ENCODE measurements around the gene STXBP1.

The STXBP1 gene

DNA sequence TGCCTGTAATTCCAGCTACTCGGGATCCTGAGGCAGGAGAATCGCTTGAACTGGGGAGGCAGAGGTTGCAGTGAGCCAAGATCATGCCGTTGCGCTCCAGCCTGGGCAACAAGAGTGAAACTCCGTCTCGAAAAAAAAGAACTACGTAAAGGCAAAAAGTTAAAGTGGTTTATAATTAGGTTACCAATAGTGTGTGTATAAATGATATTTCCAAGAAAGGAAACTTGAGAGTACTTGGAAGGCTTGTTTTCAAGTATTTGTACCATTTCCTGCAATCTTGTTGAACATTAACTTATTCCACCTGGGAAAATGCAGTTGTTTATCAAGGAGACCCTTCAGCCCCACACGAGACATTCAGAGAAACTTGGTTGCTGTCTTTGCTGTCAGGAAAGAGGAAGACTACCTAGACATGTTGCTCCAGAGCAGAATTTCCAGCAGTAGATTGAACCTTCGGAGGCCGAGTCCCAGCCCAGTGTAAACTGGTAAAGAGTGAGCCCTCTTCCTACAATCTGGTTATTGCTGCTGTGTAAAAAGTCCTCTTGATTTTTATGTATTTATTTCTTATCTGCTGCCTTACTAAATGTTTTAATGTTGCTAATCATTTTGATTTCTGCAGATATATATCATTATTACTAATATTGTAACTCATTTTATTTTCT lies 30.1 kb downstream of the STXBP1 start:
- in situ Hi-C loops (cut with MboI; ENCODE audit: low pct_unique_long_range_greater_than_20kb, low sequenced_read_pairs): no loop called here

DNA sequence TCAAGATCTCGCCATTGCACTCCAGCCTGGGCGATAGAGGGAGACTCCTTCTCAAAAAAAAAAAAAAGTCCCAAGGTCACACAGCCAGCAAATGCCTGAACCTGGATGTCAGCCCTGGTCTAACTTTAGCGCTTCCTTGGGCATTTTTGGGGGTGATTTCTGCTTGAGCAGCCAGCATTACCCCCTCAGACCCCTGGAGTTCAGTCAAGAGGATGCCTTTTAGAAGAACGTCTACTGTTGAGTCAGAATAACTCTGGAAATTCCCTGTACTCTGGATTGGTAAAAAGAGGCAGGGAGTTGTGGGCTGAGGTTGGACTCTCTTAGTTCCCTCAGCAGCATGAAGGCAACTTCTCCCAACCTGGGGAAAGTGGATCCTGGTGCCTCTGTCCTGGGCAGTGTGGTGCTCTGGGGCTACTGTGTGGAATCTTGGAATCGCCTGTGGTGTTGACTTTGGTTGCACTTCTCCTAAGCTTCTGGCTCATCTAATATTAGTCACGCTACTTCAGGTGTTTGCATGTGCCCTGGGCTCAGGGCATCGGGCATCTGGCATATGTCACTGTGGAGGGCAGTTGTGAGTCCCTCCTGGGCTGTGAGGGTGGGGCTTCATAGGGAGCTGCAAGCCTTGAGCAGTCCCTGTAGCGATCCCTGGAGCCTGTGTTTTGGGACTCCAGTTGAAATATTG lies 32.2 kb downstream of the STXBP1 start:
- in situ Hi-C loops (cut with MboI; ENCODE audit: low pct_unique_long_range_greater_than_20kb, low sequenced_read_pairs): no loop called here
- no peak for DNase-seq

More for the DNA sequence above, 30.1 kb downstream of the STXBP1 start:
- DNase-seq: no peak

DNA sequence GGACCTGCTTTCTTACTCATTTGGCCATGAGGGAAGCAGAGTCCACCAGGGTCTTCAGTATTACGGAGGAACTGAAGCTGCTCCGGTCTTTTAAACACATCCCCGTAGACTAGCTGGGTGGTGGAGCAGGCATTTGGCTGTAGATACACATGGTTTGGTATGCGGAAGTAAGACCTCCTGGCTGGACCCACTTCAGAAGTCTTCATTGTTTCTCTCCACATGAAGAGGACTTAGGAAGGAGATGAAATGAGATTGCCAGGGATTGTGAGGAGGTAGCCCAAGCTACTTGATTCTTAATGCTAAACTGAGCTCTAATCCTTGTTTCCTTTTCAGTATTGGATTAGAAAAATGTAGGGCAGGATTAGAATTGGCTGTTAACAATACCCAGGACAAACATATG lies 32.9 kb downstream of the STXBP1 start:
- in situ Hi-C loops (cut with MboI; ENCODE audit: low pct_unique_long_range_greater_than_20kb, low sequenced_read_pairs): no loop called here
- no peak for DNase-seq

DNA sequence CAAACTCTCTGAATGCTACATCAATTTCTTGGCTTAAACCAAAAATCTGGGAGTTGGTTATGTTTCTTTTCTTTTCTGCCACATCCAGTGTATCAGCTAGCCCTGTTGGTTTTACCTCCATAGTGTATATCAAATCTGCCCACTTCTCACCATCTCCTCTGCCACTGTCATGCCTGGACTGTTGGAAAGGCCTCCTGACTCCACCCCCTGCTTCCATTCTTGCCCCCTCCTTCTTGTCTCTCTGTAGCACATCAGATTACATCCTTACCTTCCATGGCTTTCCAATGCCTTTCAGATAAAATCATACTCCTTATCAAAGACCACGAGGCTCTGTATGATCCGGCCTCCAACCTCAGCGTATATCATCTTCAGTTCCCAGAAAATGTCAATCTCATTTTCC lies 35.4 kb downstream of the STXBP1 start:
- no peak for DNase-seq
- in situ Hi-C loops (cut with MboI; ENCODE audit: low pct_unique_long_range_greater_than_20kb, low sequenced_read_pairs): no loop called here

DNA sequence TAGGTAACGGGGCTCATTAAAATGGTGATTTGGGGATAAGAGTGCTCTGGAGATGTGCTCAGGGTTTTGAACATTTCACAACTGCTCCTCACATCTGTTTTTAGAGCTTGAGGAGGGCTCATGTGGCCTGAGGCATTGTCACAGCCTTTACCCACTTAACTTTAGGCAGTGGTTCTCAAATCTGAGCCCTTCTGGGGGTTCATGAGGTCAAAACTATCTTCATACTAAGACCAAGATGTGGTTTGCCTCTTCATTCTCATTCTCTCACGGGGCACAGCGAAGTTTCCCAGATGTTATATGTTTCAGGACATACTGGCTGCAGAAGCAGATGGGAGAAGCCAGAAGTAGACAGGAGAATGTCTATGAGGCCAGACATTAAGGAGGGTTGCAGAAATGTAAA lies 38.4 kb downstream of the STXBP1 start:
- no peak for DNase-seq
- in situ Hi-C loops (cut with MboI; ENCODE audit: low pct_unique_long_range_greater_than_20kb, low sequenced_read_pairs): no loop called here

DNA sequence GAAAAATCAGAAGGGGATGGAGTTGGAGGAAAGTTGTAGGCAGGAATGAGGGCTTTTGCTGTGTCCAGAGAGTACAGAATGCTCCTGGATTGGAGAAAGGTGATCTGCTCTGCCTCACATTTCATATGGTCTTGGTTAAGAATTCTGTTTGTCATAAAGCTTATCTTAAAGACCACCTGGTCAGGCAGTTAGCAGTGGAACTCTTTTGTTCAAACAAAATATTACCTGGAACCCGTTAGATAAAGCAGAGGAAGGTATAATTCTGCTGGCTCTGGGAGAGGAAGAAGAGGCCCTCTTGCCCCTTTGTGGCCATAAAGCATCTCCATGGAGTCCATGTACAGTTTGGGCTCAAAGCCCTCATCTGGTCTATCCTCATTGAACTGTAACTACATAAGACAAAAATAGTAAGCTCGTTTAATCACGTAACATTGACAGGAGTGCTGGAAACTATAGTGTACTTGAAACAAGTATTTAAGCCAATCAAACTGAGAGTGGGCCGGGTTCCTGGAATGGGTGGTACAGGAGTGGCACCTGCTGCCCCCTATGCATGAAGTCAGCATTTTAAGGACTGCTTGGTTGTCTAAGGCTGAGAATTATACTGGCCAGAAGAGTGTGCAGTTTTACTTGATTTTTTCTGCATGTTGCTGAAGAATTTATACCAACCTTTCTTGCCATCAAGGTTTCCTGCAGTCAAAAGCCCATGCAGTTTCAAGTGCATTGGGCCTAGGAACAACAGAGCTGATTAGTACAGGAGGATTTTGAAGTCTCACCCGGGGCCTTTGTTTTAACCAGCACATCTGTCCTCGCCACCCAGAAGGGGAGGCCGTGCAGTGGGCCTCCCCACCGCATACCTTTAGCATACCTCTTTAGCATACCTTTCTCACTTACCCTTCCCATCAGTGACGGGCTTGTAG lies 39.9 kb downstream of the STXBP1 start:
- no peak for DNase-seq
- in situ Hi-C loops (cut with MboI; ENCODE audit: low pct_unique_long_range_greater_than_20kb, low sequenced_read_pairs): no loop called here

DNA sequence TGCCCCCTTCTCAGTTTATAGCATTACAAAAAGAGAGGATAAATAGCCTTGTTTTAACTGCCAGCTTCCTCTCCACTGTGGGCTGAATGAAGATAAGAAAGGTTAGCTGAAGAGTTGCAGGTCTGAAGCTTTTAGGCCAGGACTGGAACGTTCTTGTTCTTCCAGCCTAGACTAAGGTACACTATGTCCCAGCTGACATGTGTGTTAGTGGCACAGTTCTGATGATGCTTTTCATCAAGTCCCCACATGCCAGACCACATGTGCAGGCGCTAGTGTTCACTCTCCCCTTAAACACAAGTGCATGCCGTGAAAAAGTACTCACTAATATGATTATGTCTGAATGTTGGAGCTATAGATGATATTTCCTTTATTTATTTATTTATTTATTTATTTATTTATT lies 40.7 kb downstream of the STXBP1 start:
- in situ Hi-C loops (cut with MboI; ENCODE audit: low pct_unique_long_range_greater_than_20kb, low sequenced_read_pairs): no loop called here
- DNase-seq: no peak

DNA sequence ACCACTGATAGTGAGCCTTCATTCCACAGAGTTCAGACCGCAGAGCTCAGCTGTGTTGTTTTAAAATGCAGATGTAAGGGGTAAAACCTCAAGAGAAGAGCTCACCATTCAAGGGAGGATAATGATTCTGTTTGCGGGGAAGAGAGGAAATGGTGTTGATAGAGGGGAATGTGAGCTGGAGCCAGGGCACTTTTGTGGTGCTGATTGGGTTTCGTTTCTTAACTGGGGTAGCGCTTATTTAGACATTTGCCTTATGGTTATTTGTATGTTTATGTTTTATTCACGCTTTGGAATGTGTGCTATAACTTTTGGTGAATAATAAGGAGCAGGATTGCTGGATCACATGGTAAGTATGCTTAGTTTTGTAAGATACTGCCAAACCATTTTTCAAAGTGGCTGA lies 42.5 kb downstream of the STXBP1 start:
- DNase-seq: no peak
- in situ Hi-C loops (cut with MboI; ENCODE audit: low pct_unique_long_range_greater_than_20kb, low sequenced_read_pairs): no loop called here

DNA sequence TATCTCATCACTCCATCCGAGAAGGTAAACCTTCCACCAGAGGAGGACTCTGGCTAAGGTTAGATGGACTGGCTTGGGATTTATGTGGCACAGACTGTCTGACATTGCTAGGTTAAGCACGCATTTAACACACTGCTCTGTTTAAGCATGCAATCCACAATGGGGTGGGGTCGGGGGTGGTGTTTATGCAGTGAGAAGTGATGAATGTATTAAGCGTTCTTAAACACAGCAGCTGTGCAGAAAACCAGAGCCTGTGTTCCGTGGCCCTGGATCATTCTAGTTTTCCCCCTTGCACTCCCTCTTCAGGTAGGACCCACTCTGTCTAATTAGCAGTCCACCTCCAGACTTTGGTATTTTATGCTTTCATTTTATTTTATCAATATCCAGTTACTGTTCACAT lies 46.4 kb downstream of the STXBP1 start:
- in situ Hi-C loops (cut with MboI; ENCODE audit: low pct_unique_long_range_greater_than_20kb, low sequenced_read_pairs): no loop called here
- DNase-seq: no peak

DNA sequence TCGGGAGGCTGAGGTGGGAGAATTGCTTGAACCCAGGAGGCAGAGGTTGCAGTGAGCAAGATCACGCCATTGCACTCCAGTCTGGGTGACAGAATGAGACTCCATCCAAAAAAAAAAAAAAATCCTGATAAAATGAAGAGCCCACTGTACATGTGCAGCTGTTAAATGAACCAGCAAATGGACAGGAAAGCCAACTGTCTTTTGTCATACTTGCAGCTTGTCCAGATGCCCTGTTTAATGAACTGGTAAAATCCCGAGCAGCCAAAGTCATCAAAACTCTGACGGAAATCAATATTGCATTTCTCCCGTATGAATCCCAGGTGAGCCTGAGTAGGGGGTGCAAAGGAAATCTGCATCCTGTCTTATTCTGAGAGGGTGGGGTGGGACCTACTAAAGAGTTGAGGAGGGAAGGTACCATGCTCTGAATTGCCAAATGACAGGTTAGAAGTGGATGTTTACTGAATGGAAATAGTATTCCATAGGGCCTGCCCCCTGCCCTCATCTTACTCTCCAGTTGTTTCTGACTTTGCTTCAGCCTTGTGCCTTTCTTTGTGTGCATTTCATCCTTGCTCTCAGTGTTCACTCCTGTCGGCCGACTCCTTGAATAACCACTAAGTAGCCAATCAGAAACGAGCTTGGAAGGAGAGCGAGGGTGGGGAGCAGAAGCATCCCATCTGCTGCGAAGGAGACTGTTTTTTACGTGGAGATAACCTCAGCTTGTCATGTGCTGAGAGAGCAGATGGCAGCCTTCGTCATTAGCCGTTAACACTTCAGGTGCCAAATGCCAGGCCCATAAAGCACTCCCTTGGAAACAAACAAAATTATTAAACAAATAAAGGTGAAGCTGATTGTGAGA lies 49.0 kb downstream of the STXBP1 start:
- no peak for DNase-seq
- in situ Hi-C loops (cut with MboI; ENCODE audit: low pct_unique_long_range_greater_than_20kb, low sequenced_read_pairs): no loop called here

DNA sequence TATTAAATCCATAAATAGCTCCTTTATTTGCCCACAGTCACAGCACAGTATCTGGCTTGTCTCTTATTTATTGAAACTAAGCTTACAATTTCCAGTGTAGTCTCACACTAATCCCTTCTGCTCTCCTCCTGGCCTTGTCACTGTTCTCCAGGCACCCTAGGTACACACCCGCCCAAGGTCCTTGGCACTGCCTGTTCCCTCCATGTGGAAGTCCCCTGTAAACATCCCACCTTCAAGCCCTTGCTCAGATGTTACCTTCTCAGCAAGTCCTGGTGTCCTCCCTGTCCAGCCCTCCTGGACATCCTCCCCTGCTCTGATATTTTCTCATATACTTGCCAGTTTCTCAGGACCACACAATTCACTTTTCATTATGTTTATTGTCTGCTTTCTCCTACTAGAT lies 50.5 kb downstream of the STXBP1 start:
- in situ Hi-C loops (cut with MboI; ENCODE audit: low pct_unique_long_range_greater_than_20kb, low sequenced_read_pairs): no loop called here
- DNase-seq: no peak

DNA sequence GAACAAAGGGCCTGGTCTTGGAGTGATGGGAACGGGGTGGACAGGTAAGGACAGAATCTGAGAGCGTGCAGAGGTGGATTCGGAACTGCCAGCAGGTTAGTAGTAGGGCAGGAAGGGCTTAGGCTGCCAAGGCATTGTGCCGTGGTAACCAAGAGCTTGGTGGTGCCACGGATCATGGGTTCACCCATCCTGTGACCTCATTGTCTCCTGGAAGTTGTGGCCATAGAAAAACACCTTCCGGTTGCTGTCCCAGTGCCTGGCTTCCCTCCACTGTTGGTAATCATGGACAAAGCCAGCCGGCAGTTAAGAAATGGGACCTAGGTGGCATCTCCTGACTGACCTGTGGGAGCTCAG lies 52.2 kb downstream of the STXBP1 start:
- DNase-seq: no peak
- in situ Hi-C loops (cut with MboI; ENCODE audit: low pct_unique_long_range_greater_than_20kb, low sequenced_read_pairs): no loop called here

DNA sequence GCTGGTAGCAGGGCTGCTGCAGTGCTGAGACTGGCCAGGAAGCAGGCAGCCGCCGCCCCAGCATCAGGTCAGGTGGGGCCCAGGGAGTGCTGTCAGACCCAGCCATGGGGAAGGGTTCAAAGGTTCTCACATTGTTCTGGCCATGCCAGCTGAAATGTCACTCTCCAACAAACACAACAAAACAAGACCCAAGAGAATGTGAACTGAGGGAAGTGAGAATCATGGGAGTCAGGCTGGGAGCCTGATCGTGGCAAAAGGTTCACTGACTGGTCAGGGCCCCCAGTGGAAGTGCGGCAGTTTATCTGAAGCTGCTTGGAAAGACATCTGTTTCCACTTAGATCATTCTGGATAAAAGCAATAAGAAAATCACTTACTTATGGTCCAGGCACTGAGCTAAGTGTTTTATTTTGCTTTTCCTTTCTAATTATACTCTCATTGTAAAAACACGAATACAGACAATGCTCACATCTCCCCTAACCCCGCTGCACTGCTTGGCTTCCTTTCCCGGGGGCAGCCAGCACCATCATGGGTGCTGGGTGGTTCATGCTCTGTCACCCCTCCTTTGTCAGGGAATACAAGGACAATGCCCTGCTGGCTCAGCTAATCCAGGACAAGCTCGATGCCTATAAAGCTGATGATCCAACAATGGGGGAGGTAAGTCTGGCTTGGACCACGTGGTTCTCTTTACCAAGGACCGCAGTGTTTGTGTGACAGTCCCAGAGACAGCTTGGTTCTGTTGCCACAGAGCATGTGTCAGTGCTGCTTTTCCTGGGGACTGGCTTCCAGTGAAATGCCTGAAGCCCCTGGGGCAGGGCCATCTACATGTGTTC lies 52.8 kb downstream of the STXBP1 start:
- in situ Hi-C loops (cut with MboI; ENCODE audit: low pct_unique_long_range_greater_than_20kb, low sequenced_read_pairs): no loop called here
- DNase-seq: no peak

DNA sequence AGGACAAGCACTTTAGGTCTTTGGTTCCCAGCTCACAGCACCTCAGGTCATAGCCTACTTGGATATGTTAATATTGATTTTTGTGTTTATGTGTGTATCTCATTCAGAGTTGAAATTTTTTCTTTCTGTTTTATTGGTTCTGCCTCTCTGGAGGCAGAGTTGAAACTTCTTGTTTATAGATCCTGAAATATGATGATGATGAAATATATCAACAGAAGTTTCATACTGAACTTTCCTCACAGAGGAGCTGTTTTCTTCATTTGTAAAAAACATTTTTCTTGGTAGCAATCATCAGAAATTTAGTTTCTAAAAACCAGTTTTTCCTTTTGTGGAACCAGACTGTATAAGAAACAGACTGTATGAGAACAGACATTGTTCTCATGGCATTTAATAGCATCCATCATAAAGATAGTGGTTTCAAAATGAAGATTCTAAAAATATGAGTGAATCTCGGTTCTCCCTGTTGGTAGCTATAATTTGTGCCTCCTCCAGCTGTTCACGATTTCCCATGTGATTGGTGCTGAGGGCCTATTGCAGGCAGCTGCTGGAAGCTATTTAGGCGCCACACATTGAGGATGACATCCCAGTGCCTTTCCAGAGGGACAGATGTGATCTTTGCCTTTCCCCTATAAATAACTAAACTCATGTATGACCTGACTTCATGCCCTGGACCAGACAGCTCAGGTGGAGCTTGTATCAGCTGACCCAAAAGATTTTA lies 55.2 kb downstream of the STXBP1 start:
- DNase-seq: no peak
- in situ Hi-C loops (cut with MboI; ENCODE audit: low pct_unique_long_range_greater_than_20kb, low sequenced_read_pairs): no loop called here

DNA sequence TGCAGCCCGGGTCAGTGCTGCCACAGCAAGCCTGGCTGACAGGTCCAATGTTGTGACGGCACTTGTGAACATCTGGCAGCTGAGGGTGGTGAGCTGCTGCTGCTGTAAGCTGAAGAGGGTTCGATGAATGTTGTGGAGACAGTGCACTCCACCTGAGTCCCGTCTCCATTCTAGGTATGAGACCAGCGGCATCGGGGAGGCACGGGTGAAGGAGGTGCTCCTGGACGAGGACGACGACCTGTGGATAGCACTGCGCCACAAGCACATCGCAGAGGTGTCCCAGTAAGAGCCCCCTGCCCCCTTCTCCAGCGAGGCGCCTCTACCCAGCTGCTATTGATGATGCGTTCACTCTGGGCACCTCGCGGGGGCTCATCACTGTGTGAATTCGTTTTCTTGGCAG lies 55.8 kb downstream of the STXBP1 start:
- in situ Hi-C loops (cut with MboI; ENCODE audit: low pct_unique_long_range_greater_than_20kb, low sequenced_read_pairs): no loop called here
- no peak for DNase-seq

DNA sequence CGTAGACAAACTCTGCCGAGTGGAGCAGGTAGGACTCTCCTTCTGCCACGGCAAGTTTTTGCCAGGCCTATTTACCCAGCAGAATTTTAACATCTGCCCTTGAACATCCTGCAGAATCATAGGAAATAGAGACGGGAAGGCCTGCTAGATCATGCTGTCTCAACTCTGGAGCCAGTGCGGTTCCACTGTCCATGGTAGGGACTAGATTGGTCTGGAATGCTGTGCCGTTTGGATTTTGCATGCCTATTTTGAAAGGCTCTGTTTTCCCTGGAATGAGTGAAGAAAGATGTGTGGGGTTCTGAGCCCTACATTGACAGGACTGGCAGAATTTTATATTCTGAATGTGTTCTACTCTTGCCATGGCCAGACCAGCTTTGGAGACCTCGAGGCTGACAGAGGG lies 61.2 kb downstream of the STXBP1 start:
- DNase-seq: no peak
- in situ Hi-C loops (cut with MboI; ENCODE audit: low pct_unique_long_range_greater_than_20kb, low sequenced_read_pairs): no loop called here

DNA sequence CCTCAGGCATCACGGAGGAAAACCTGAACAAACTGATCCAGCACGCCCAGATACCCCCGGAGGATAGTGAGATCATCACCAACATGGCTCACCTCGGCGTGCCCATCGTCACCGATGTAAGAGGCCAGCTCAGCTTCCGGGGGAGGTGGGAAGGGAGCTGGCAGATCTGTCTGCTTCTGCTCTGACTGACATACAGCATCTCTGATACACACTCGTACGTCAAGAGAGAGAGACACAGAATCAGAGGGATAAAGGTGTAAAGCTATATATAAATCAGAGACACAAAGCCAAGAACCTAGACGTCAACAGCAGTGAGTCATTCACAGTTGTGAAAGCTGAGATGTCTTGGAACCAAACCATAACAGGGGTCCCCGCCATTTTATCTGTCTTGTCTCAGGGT lies 64.6 kb downstream of the STXBP1 start:
- in situ Hi-C loops (cut with MboI; ENCODE audit: low pct_unique_long_range_greater_than_20kb, low sequenced_read_pairs): no loop called here
- no peak for DNase-seq

DNA sequence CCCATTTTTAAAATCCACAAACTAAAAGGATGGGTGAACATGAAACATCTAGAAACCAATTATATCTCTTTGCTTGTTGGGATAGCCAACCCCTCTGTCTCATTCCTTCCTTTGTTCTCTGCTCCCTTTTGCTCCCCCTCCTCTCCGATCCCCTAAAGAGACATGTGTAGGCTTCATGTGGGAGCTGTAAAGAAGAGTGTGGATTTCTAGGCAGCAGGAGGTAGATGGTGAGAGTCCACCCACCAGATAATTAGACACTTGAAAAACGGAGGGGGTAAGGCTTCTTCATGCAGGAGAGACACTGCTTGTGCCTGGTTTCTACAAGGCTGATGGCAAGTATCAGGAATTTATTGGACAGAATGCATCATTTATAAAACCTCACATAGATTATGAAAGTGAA lies 67.4 kb downstream of the STXBP1 start:
- in situ Hi-C loops (cut with MboI; ENCODE audit: low pct_unique_long_range_greater_than_20kb, low sequenced_read_pairs): no loop called here
- DNase-seq: no peak
